Activated CD4-positive, alpha-beta T cell treated with anti-CD3 and anti-CD28 coated beads, Interleukin-2, Interleukin-6, amounts not matched to agents 100 ng/mL and 50 ng/mL, durations not matched to agents 16 hours and 8 hours (primary cell): ENCODE data around the gene NT5C3A.
"Not testable (repeated sequence)": the region's sequence is repeated elsewhere in the genome, so short reads cannot be mapped to it uniquely, and the experiment has no call there.

Experiments used
- DNase-seq: peaks from one replicate; pipeline ENCODE4 v3.0.0-alpha.2; 2020

The NT5C3A gene

DNA sequence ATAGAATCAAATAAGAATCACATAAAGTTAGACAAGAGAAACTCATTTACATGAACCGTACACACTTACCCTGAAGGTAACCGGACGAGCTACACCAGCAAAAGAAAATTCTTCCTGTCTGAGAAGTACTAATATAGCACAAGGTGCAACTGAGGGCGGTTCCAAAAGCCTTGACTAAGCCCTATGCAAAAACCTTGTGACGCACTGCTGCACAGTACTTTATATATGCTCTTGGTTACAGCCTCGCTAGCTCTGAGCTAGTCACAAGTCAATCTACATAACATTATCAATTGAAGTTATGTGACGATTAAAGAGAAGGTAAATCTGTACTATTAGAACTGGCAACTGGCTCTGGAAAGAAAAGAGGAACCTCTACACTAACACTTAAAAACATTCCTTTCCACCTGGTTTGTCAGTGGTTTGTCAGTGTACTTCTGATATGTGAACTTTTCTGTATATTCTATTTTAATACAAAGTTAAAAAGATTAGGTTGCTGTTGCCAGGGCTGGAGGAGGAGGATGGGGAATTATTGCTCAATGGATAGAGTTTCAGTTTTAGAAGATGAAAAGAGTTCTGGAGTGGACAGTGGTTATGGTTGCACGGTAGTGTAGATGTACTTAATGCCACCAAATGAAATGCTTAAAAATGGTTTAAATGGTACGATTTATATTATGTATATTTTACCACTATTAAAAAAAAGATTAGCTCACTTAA, 21.6 kb downstream of the NT5C3A start:
- DNase-seq = peak; percentile 72

DNA sequence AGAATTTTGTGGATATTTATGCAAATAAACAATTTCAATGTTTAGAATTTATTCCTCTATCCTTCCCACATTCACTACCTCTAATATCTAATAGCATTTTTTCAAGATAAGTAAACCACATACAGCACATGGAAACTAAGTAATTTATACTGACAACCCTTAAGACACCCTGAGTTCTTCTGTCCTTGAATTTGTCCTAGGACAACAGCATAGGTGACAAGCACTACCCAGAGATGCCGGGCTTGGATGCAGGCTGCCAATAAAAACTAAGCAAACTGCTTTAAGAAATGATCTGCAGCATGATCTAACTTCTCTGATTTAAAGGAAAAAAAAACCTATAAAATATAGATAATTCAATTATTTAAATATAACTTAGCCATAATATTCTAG, 22.7 kb downstream of the NT5C3A start:
- no peak for DNase-seq

DNA sequence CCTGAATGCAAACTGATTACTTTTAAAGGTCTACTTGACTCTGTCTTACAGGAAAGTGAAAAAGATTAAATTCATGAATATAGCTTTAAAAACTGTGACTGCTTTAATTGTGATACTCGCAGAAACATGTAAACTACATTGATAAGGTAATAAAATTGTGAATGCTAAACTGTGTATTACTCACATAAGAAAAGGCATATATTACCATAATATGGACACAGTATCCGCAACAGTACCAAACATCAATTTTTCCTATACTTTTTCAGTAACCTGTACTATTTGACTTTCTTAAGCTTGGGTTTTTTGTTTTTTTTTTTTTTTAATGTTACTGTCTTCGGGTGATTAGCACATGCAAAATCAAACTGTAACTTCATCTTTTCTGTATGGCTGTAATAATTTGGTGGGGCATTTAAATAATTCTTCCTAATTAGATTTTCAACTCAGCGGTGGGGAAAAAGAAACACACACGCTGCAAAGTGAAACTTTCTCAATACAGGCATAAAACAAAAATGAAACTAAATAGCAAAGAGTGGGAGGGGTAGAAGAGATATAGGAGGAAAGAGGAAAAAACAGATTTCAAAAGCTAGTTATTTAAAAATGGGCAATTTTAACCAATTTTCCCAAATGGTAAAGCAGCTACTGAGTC, 23.2 kb downstream of the NT5C3A start:
- peak; percentile 39 for DNase-seq

DNA sequence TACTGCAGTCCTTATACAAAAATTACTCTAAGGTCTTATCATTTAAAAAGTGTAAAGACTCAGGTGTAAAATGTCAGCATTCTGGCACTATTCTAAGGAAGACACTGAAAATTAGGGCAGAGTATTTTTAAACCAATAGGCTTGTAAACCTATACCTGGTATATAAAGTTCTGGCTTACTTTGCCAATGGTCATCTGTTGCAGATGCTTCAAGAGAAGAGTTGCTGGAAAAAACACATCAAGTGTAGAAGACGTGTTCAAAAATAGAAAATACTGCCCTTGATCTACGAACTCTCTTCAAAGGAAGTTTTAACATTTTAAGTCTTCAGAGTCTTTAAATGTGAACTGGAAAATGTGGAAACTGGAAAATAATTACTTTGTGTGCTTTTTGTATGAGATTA, 23.9 kb downstream of the NT5C3A start:
- DNase-seq = no peak

DNA sequence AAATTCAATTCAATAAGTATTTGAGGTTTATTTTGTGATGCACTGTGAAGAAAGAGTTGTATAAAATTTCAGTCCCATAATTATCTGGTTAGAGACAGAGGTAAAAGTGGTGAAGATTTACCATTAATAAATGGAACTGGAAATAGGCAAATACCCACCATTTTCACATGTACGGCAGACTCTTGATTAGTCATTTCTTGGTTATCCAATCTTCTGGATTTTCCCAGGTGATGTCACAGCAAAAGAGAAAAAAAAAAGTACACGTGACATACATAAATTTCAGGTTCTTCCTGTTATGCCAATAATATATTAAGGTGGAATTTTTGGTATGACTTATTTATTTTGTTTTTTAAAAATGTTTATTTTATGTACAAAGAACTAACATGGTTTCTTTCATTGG, 26.8 kb downstream of the NT5C3A start:
- no peak for DNase-seq

DNA sequence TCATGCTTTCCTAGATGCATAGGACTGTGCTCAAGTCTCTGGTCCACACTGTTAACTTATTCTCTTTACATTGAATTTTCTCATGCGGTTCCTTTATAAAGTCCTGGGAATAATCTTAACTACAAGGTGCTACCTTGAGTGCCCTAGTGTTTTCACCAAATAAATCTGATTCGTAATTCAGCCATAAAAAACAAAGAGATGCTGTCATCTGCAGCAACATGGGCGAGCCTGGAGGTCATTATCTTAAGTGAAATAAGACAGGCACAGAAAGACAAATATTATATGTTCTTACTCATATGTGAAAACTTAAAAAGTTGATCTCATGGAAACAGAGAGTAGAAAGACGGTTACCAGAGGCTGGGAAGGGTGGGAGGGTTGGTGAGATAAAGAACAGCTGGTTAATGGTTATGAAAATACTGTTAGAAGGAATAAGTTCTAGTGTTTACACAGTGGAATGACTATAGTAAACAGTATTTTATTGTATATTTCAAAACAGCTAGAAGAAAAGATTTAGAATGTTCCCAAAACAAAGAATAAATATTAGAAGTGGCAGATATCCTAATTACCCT, 38.3 kb downstream of the NT5C3A start:
- no peak for DNase-seq

DNA sequence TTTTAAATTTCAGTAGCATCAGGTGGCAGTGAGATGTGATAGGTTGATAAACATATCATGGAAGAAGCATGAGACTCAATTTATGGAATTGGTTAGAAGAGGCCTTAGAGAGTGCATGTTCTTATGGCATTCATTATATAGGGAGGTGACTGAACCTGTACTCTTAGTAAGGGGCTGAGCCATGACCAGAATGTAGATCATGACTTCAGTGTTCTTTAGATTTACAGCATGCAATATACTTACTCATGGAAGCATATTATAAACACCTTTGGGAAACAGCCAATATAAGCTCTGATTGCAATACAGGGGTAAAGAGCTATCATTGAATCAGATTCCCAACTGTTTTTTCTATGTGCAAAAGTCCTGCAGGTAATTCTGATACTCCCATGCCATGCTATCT, 50.2 kb downstream of the NT5C3A start:
- DNase-seq = no peak

DNA sequence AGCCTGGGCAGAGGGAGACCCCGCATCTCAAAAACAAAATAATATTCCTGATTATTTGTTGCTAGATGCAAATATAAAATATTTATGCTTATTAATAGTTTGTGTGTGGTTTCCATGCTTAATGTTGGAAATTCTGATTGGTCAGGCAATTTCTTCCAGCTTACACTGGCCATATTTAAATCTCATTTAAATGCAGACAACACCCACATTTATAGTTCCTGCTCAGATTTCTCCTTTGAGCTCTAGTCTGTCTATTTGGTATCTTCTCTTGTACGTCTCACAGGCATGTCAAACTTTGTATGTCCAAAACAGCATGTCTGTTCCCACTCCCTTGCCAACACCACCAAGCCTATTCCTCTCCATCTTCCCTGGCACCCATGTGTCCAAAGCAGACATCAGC, 52.8 kb downstream of the NT5C3A start:
- no peak for DNase-seq

DNA sequence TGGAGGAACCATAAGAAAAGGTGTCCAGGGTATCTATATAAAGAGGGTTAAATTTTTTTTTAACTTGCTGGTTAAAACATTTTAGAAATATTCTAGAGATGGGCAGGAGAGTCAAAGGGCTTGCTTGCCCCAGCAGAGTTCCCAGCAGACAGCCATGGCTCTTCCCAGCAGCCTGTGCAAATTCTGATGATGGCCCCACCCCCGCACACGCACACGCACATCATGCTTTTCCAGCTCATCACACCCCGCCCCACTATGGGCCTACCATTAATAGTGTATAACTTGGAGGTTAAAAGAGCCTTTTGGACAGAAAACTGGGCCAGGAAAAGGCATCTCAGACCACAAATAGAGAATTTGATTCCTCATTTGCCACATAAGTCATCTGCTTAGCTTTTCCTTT, 56.9 kb downstream of the NT5C3A start:
- not testable (repeated sequence) for DNase-seq

DNA sequence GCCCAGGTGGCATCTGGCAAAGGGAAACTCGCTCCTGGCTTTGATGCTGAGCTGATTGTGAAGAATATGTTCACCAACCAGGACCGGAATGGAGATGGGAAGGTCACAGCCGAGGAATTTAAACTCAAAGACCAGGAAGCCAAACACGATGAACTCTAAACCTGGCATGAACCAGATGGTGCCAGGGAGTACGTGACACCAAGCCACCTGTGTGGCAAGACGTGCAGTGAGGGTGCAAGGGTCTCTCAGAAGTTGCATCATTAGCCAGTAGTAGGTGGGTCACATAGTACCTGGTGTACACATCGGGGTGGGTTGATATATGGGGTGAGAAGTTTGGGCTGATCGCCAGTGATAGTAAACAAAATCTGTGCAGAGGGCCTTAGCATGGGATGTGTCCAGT, 57.4 kb downstream of the NT5C3A start:
- DNase-seq = not testable (repeated sequence)

DNA sequence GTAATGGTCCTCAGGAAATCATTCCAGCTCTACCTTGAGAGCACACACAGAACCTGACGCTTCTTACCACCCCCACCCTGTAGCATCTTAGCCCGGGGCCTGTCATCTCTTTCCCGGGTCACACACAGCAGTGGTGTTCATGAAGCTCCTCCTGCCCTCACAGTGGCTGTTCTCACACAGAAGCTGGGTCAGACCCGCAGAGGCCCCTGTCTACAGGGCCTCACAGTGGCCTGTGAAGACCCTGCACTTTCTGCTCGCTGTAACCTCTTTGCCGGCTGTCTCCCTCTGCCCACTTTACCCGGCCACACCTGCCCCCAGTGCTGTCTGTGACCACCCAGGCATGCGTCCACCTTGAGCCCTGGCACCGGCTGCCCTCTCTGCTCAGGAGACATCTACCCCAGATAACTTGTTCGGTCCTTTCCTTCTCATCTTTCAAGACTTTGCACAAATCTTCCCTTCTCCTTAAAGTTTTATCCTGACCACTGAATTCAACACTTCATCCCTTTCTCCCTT, 58.4 kb downstream of the NT5C3A start:
- DNase-seq = not testable (repeated sequence)

DNA sequence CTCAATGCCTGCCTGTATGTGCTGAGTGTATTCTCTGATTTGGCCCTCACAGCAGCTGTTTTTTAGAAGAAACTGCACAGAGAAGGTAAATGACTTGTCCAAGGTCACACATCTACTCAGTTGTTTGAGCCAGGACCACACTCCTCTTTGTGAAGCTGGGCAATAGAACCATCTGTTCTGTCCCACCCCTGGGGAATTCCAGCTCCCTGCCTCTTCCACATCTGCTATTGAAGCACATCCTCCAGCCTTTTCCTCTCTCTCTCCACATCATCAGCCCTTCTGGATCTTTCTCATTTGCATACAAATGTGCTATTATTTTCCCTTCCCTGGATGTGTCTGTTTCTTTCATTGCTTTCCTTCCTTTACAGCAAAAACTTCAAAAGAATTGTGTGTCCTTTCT, 59.5 kb downstream of the NT5C3A start:
- not testable (repeated sequence) for DNase-seq

DNA sequence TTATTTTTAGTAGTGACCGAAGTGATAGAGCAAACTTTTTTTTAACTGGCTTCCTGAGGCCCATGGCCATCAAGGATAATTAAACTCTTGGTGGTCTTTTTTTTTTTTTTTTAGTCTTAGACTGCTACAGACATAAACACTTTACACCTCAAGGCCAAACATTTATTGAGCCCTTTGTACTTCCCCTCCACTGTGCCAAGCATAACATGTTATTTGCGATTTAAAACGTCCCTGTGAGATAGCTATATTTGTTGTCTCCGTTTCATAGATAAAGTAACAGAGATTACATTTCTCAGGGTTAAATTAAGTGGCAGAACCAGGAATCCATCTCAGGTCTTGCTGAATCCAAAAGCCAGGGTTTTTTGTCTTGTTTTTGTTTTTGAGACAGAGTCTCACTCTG, 63.2 kb downstream of the NT5C3A start:
- DNase-seq = not testable (repeated sequence)

DNA sequence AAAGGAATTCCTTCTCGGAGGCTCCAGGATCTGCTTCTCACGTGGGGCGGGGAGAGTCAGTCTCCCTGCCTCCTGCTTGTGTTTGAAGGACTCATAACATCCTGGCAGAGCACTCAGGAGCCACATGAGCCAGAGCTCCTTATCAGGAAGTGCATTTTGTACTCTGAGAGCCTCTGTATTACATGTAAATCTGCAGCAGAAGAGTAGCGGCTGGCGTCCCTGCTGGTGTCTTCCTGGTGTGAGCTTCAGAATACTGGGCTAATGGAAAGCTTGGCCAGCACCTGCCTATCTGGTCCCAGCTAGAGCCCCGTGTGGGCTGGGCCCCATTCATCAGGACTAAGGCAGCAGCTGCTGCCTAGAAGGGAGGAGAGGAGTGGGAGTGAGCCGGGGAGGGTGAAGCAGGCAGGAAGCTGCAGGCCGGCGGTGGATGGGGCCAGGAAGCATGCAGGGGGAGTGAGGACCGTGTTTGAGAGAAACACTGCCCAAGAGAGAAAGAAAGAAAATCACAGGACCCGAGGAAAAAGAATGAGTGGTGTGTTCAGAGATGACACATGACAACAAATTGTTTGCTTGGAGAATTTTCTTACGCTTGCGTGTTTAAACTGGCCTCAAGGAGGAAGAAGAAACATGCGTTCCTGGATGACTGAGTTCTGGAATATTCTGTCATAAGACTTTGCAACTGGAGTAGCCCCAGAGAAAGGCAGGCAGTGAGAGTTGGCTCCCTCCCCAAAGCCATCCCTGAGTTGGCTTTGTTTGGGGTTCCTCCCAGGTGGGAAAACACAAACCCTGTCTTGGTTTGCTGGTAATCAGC, 64.0 kb downstream of the NT5C3A start:
- DNase-seq = not testable (repeated sequence)

DNA sequence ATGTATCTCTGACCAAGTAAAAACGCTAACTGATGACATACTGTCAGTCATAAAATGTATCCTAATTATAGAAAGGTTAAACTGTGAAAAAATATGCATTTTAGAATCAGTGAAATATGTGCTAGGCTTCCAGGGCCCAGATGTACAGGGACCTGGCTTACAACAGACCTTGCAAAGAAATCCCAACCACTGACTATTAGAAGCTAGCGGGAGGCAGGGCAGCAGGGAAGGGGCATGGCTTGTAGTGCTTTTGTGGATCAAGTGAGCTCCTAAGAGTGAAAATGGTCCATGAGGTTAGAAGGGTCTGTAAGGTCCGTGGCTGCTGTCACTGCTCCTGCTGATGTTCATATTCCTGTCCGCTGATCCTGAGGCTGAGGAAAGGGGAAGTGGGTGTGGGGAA, 64.6 kb downstream of the NT5C3A start:
- not testable (repeated sequence) for DNase-seq

DNA sequence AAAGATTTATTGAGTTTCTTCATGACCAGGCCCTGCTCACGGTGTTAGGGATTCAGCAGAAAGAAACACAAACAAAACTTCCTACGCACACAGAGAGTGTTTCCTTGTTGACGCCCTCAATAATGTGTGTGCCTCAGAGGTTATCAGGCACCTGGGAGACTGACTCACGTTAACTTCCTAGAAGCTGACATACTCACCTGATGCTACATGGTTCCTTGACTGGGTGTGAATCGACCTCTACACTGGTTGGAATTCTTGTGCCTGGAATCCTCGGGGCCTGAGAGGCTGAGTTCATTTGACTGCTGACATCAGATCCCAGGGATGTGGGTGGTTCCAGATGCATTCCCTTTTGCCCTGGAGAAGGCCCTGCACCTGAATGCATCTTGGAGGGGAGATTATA, 69.8 kb downstream of the NT5C3A start:
- not testable (repeated sequence) for DNase-seq

DNA sequence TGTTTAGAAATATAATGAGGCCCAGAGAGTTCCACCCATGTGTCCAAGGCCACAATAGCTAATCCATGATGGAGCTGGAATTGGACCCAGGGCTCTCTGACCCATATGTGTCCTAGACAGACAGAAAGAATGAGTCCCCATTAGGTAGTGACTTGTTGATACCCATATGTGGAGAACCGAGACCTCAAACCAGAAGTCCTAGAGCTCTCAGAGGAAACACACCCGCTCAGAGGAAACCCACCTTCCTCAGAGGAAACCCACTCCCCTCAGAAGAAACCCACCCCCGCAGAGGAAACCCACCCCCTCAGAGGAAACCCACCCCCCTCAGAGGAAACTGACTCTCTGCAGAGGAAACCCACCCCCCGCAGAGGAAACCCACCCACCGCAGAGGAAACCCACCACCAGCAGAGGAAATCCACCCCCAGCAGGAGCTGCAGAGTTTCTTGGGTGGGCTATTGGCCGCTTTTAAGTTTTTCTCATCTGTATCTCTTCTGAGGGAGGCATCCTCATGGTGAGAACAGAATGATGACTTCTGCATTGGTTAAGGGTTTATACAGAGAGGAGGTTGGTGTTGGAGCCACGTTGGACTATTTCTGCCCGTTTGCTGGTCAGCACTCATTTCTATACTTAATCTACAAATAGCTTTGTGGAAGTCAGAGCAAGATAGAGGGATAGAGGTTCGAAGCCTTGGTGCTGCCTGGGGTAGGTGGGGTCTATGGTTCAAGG, 70.4 kb downstream of the NT5C3A start:
- DNase-seq = not testable (repeated sequence)

DNA sequence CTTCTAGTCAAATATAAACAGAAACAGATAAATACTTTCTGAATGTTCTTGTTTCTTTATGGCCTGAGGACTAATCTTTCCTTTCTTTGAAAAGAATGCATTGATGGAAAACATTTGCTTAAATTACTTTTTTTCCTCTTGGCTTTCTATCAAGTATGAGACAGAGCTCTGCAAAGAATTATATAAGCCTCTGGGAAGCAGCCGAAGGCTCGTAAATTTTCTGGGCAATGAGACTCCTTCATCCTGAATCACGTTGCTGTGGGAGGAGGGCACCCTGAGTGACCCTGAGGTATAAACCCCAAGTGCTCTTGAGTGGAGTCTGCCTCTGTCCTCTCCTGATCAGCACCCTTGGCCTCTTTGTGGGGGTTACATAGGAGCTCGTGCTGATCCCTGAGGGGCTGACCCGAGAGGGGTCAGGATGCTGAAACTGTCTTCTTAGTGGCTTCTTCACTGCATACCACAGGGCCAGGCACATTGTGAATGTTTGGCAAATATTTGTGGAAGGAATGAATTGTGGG, 71.4 kb downstream of the NT5C3A start:
- DNase-seq = not testable (repeated sequence)

DNA sequence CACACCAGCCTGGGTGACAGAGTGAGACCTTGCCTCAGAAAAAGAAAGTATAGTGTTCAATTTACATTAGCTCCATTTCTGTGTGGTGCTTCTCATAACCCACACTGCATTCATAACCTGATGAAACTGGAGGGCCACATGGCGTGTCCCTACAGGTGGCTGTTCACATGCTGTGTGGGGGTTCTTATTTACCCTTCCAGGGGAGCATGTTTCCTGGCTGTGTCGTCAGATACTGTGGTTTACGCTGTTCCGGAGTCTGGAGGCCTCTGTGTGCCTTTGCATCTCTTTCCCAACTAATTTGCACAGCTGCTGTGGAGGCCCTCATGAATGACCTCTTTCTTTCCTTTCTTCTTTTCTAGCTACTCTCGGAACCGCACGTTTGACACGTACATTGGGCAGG, 74.4 kb downstream of the NT5C3A start:
- not testable (repeated sequence) for DNase-seq

DNA sequence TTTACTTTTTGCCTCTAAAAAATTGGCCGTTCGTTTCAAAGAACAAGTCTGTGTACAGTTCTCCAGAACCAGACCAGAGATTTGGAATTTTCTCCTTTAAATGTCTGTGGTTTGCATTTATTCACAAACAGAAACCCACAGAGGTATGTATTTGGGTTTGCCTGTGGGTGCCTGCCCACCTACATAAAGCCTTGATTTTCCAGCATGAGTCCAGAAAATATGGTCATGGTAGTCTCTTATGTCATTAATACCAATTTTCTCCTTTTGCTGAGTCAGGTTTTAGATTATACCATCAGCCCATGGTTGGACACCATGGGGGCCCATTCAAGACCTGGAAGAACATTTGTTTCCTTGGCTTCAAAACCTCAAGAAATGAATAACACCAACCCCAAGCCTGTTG, 82.7 kb downstream of the NT5C3A start:
- not testable (repeated sequence) for DNase-seq

DNA sequence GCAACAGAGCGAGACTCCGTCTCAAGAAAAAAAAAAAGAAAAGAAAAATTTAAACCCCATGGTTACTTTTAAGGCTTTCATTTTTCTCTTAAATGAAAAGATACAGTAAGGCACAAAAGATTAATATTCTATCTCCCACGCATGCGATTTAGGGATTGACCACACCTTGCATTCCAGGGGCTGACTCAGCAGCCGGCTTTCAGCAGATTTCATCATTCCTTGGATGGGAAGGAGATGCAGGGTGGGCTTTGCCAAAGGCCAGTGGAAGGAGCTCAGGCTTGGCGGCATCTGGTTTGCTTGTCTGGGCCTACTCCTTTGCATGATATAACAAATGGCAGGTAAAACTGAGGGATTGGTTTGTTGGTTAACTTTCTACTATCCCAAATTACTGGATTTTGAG, 83.3 kb downstream of the NT5C3A start:
- not testable (repeated sequence) for DNase-seq

DNA sequence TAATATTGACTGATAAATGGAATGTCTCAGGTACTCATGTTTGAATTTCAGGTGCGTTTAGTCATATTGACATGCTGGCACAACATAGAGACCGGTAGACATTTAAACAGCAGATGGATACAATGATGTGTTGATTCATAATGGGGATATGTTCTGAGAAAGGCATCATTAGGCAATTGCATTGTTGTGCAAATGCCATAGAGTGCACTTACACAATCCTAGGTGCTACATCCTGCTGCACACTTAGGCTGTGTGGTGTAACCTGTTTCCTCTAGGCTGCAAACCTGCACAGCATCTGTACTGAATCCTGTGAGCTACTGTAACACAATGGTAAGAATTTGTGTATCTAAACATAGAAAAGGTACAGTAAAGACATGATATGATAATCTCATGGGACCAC, 85.4 kb downstream of the NT5C3A start:
- not testable (repeated sequence) for DNase-seq
